K562 (cell line): Measurements from ENCODE around the gene BCORL1. TPM values are rescaled to one million over a fixed set of nuclear protein-coding genes. Genes with fewer than 3 reads are reported as not detected.

Experiments
- CTCF ChIP-seq, 3 experiments: IDR thresholded peaks in 2 of 3; conservative IDR thresholded peaks in 1 of 3; 2 replicates each; pipeline ENCODE4 v1.5.1; 2011 to 2012; ENCODE audit warnings: low read length in 3 of 3, mild to moderate bottlenecking in 3 of 3, control low read depth in 2 of 3, improper control_type of control experiment in 1 of 3, inconsistent platforms in 1 of 3, low read depth in 1 of 3, mixed read lengths in 1 of 3, moderate library complexity in 1 of 3; ENCODE audit not compliant: insufficient read depth in 2 of 3
- ESRRB ChIP-seq: fragments of 250-450 bp; sonication (Bioruptor Pico); IDR thresholded peaks from 2 replicates; pipeline ENCODE4 v1.5.0; 2020; ENCODE audit warnings: mild to moderate bottlenecking, moderate library complexity, borderline replicate concordance
- FOXJ2 ChIP-seq: fragments of 200-800 bp; sonication (Bioruptor generic); IDR thresholded peaks from 2 replicates; pipeline ENCODE4 v1.6.1; 2016; ENCODE audit warnings: missing genetic modification characterization, missing compliant biosample characterization
- GTF2E2 ChIP-seq: fragments of 200-800 bp; sonication (Bioruptor generic); IDR thresholded peaks from 2 replicates; pipeline ENCODE4 v1.6.1; 2016; ENCODE audit warnings: missing genetic modification characterization, missing compliant biosample characterization
- HDAC1 ChIP-seq, 2 experiments: fragments of 450-650 bp; IDR thresholded peaks; 2 replicates each; pipeline ENCODE4 v1.6.1; 2016 to 2017; ENCODE audit warnings: inconsistent platforms in 1 of 2, mild to moderate bottlenecking in 1 of 2, moderate library complexity in 1 of 2
- MBD2 ChIP-seq: sonication (generic); IDR thresholded peaks from 2 replicates; pipeline ENCODE4 v1.6.1; 2016; ENCODE audit warnings: low read depth, borderline replicate concordance
- NR2F6 ChIP-seq: fragments of 450-650 bp; formaldehyde crosslinking; IDR thresholded peaks from 2 replicates; pipeline ENCODE4 v1.4.0; 2020; ENCODE audit warnings: mild to moderate bottlenecking
- POLR2AphosphoS5 ChIP-seq: IDR thresholded peaks from 2 replicates; pipeline ENCODE4 v1.6.1; 2011; ENCODE audit warnings: mild to moderate bottlenecking, low read depth, low read length, moderate library complexity; ENCODE audit not compliant: control insufficient read depth, insufficient read depth
- POLR2H ChIP-seq: IDR thresholded peaks from 2 replicates; pipeline ENCODE4 v1.6.1; 2016; ENCODE audit warnings: missing genetic modification characterization, low read depth, mild to moderate bottlenecking, control low read depth, missing compliant biosample characterization, moderate library complexity
- SIRT6 ChIP-seq: IDR thresholded peaks from one replicate; pipeline ENCODE4 v1.6.1; 2012; ENCODE audit warnings: low read depth, mild to moderate bottlenecking, control low read depth, inconsistent platforms, low read length, moderate library complexity
- SIX5 ChIP-seq, 2 experiments: IDR thresholded peaks; 2 replicates each; pipeline ENCODE4 v1.6.1; 2011; ENCODE audit warnings: low read length in 2 of 2, borderline replicate concordance in 1 of 2, low read depth in 1 of 2, mild to moderate bottlenecking in 1 of 2, moderate library complexity in 1 of 2; ENCODE audit not compliant: insufficient read depth in 1 of 2
- TBP ChIP-seq: optimal IDR thresholded peaks from 2 replicates; pipeline ENCODE3; 2011; ENCODE audit warnings: low read depth, low read length, improper control_type of control experiment
- ZNF609 ChIP-seq: sonication (generic); formaldehyde crosslinking; IDR thresholded peaks from 2 replicates; pipeline ENCODE4 v1.8.1; 2023; ENCODE audit warnings: missing genetic modification reagents, mild to moderate bottlenecking, borderline replicate concordance
- ZNF766 ChIP-seq: fragments of 200-800 bp; sonication (Bioruptor generic); conservative IDR thresholded peaks from 2 replicates; pipeline ENCODE4 v1.6.1; 2016; ENCODE audit warnings: missing genetic modification characterization, missing compliant biosample characterization
- polyA plus RNA-seq, 8 experiments: library from polyadenylated mRNA; depleted of rRNA in 4 of 8; stranded (reverse) in 5 of 8; unstranded in 3 of 8; fragments of >200 nt; fragmentation: Nextera tagmentation in 2 of 8; fragmentation: Illumina TruSeq in 1 of 8; extraction: Ambion mirVana in 2 of 8; extraction: Trizol in 1 of 8; gene quantifications; 2 replicates each; pipeline versions ENCODE4 v1.2.1 to v1.2.3, GENCODE V29; 2011 to 2014; ENCODE audit warnings: inconsistent platforms in 1 of 8, missing spikeins in 1 of 8
- total RNA-seq, 7 experiments: library from RNA; depleted of rRNA in 6 of 7; stranded (reverse); fragments of >200 nt in 6 of 7; fragmentation: Illumina TruSeq in 2 of 7; extraction: Trizol in 2 of 7; gene quantifications; 2 replicates each; pipeline versions ENCODE4 v1.2.1 to v1.2.3, GENCODE V29; 2011 to 2021; ENCODE audit warnings: low replicate concordance in 1 of 7
- TF ChIP-seq, protein P1 (sequence below): fragments of 450-650 bp; IDR thresholded peaks from 2 replicates; pipeline ENCODE4 v1.6.1; 2017; ENCODE audit warnings: mild to moderate bottlenecking, moderate library complexity
- TF ChIP-seq, protein P2 (sequence below): sonication (generic); formaldehyde crosslinking; IDR thresholded peaks from 2 replicates; pipeline ENCODE4 v1.8.1; 2022; ENCODE audit warnings: missing genetic modification reagents

BCORL1 gene
- total and polyA plus RNA-seq, 9 of the 15 experiments (the other 6 are each of a cell fraction or from before 2014, with no cell fraction given): 0.48 to 29.6 (median 2.1) TPM

- 0 out of 2 replicates have a peak, but pooled peaks have one; percentile 63 for TF ChIP-seq FOXJ2
- TF ChIP-seq, protein P1, sequence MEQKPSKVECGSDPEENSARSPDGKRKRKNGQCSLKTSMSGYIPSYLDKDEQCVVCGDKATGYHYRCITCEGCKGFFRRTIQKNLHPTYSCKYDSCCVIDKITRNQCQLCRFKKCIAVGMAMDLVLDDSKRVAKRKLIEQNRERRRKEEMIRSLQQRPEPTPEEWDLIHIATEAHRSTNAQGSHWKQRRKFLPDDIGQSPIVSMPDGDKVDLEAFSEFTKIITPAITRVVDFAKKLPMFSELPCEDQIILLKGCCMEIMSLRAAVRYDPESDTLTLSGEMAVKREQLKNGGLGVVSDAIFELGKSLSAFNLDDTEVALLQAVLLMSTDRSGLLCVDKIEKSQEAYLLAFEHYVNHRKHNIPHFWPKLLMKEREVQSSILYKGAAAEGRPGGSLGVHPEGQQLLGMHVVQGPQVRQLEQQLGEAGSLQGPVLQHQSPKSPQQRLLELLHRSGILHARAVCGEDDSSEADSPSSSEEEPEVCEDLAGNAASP: no peak
- TF ChIP-seq POLR2H (tag): peak; percentile 87
- no peak for TF ChIP-seq ESRRB
- peak; percentile 23 to 26 (median 25); a peak in 2 of 6 replicates for TF ChIP-seq CTCF (IDR thresholded peaks at IDR 0.05 in 2 of 3, conservative IDR thresholded peaks at IDR 0.05 in 1 of 3; ENCODE audit: insufficient read depth in 2 of 3, low read depth in 1 of 3, low read length in 3 of 3)
- peak in 1 of 2 experiments; percentile 62; a peak in 1 of 4 replicates for TF ChIP-seq HDAC1 (IDR thresholded peaks at IDR 0.05)
- TF ChIP-seq SIX5 (IDR thresholded peaks at IDR 0.05; ENCODE audit: borderline replicate concordance in 1 of 2, insufficient read depth in 1 of 2, low read depth in 1 of 2, low read length in 2 of 2): peak; percentile 65 to 83; a peak in 3 of 4 replicates
- TF ChIP-seq, protein P2, sequence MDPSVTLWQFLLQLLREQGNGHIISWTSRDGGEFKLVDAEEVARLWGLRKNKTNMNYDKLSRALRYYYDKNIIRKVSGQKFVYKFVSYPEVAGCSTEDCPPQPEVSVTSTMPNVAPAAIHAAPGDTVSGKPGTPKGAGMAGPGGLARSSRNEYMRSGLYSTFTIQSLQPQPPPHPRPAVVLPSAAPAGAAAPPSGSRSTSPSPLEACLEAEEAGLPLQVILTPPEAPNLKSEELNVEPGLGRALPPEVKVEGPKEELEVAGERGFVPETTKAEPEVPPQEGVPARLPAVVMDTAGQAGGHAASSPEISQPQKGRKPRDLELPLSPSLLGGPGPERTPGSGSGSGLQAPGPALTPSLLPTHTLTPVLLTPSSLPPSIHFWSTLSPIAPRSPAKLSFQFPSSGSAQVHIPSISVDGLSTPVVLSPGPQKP: no peak
- no peak for TF ChIP-seq ZNF609
- TF ChIP-seq GTF2E2 (tag): peak; percentile 53; the same call in 1 of the 2 replicates
- no peak for TF ChIP-seq SIRT6
- TF ChIP-seq POLR2AphosphoS5: peak; percentile 91
- TF ChIP-seq ZNF766: peak; percentile 75; the same call in 1 of the 2 replicates
- peak; percentile 59 for TF ChIP-seq MBD2
- no peak for TF ChIP-seq NR2F6 (CRISPR knock-in tag)
- TF ChIP-seq TBP: peak; percentile 97
These were observed at the start of gene BCORL1 (continued) for GRCh38 chrX:129982300-129983251.
